ENCODE results near the gene AGBL1. TPM values are rescaled to one million over a fixed set of nuclear protein-coding genes. Genes with fewer than 3 reads are reported as not detected.

Gene AGBL1
- total and polyA plus RNA-seq, 3 experiments from 2014 or later: not detected

GRCh38 chr15:86135041-86135440 is 55.4 kb downstream of the AGBL1 start:
- Histone ChIP-seq H3K4me1 (ENCODE audit: insufficient read depth, low read length) (no peaks in the 10 kb centered on the region), H3K4me3 (ENCODE audit: low read length) (no peak overlapping the region), H3K27ac (ENCODE audit: low read depth, low read length) (no peak overlapping the region), H3K9me3 (ENCODE audit: low read length) (no peaks in the 10 kb centered on the region), H3K36me3 (ENCODE audit: insufficient read depth, low read length) (no peaks in the 10 kb centered on the region), H3K27me3 (ENCODE audit: insufficient read depth, low read length, poor library complexity, severe bottlenecking) (no peaks in the 10 kb centered on the region)
- H3K4me1 Mint-ChIP-seq: no peaks in the 10 kb centered on the region
- ChIA-PET POLR2A (no interaction called here), CTCF (no interaction called here)
- H3K4me3 Mint-ChIP-seq: no peak overlapping the region
- H3K27ac Mint-ChIP-seq: no peak overlapping the region
- H3K9me3 Mint-ChIP-seq: peaks cover 0 to 1% (median 0%) of the 10 kb centered on the region in 5 donors
- no peaks in the 10 kb centered on the region for H3K36me3 Mint-ChIP-seq
- H3K27me3 Mint-ChIP-seq: no peaks in the 10 kb centered on the region
- no peak for DNase-seq

DNA sequence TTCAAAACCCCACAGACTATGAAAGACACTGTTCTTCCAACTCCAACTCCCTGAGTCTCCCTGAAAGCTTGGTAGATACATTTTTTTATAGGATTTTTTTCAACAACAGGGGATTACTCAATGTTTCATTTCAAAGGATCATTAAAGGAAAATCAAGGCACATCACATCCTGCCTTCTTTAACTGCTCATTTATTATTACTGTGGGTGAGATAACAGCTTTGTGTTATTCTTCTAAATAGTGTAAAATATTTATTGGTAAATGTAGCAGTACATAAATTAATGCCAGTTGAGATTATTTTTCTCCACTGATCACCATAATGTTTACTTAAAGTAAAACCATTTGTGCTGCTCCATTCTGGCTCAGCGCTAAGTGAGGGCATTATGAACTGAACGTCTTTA is 57.2 kb downstream of the AGBL1 start:
- Mint-ChIP-seq H3K27me3 (peaks cover 4 to 6% of the 10 kb centered on the region in 2 donors), H3K36me3 (no peaks in the 10 kb centered on the region), H3K9me3 (peaks cover 0 to 1% (median 0%) of the 10 kb centered on the region in 5 donors), H3K4me3 (no peak overlapping the region), H3K27ac (no peak overlapping the region), H3K4me1 (no peaks in the 10 kb centered on the region)
- no peaks in the 10 kb centered on the region for H3K4me1 ChIP-seq (ENCODE audit: insufficient read depth, low read length)
- no peak for DNase-seq
- no peaks in the 10 kb centered on the region for H3K9me3 ChIP-seq (ENCODE audit: low read length)
- H3K27ac ChIP-seq (ENCODE audit: low read depth, low read length): no peak overlapping the region
- no peaks in the 10 kb centered on the region for H3K27me3 ChIP-seq (ENCODE audit: insufficient read depth, low read length, poor library complexity, severe bottlenecking)
- CTCF ChIA-PET: no interaction called here
- no peak overlapping the region for H3K4me3 ChIP-seq (ENCODE audit: low read length)
- POLR2A ChIA-PET: no interaction called here
- H3K36me3 ChIP-seq (ENCODE audit: insufficient read depth, low read length): no peaks in the 10 kb centered on the region

DNA sequence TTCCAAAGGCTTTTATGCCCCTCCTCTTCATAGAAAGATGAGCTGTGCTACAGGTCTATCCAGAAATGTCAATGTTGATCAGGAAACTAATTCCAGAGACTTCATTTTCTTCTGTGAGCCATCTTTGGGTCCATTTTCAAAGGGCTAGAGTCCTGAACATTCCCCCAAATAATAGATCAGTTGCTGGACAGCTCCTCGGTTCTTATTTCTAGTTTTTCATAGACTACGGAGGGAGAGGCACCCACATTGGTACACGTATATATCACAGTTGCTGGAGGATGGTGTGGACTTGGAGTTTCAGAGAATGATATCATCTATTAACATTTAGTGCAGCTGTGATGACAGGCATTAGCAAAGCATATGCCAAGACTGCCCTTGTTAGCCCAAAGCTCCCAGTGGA is 59.1 kb downstream of the AGBL1 start:
- POLR2A ChIA-PET: no interaction called here
- Mint-ChIP-seq H3K36me3 (no peaks in the 10 kb centered on the region), H3K9me3 (peaks cover 0 to 1% (median 0%) of the 10 kb centered on the region in 5 donors), H3K27me3 (peaks cover 5 to 23% of the 10 kb centered on the region in 2 donors), H3K4me1 (no peaks in the 10 kb centered on the region), H3K4me3 (no peak overlapping the region), H3K27ac (no peak overlapping the region)
- Histone ChIP-seq H3K36me3 (ENCODE audit: insufficient read depth, low read length) (no peaks in the 10 kb centered on the region), H3K9me3 (ENCODE audit: low read length) (no peaks in the 10 kb centered on the region), H3K27me3 (ENCODE audit: insufficient read depth, low read length, poor library complexity, severe bottlenecking) (no peaks in the 10 kb centered on the region), H3K27ac (ENCODE audit: low read depth, low read length) (no peak overlapping the region), H3K4me1 (ENCODE audit: insufficient read depth, low read length) (no peaks in the 10 kb centered on the region), H3K4me3 (ENCODE audit: low read length) (no peak overlapping the region)
- CTCF ChIA-PET: no interaction called here
- DNase-seq: no peak

- Histone ChIP-seq H3K9me3 (ENCODE audit: low read length) (no peaks in the 10 kb centered on the region), H3K4me3 (ENCODE audit: low read length) (no peak overlapping the region), H3K27ac (ENCODE audit: low read depth, low read length) (no peak overlapping the region), H3K27me3 (ENCODE audit: insufficient read depth, low read length, poor library complexity, severe bottlenecking) (no peaks in the 10 kb centered on the region), H3K4me1 (ENCODE audit: insufficient read depth, low read length) (no peaks in the 10 kb centered on the region), H3K36me3 (ENCODE audit: insufficient read depth, low read length) (no peaks in the 10 kb centered on the region)
- CTCF ChIA-PET: no interaction called here
- peaks cover 5 to 27% of the 10 kb centered on the region in 2 donors for H3K27me3 Mint-ChIP-seq
- no peaks in the 10 kb centered on the region for H3K36me3 Mint-ChIP-seq
- peaks cover 0 to 3% (median 2%) of the 10 kb centered on the region in 5 donors for H3K9me3 Mint-ChIP-seq
- no peak overlapping the region for H3K27ac Mint-ChIP-seq
- POLR2A ChIA-PET: no interaction called here
- no peak for DNase-seq
- H3K4me1 Mint-ChIP-seq: no peaks in the 10 kb centered on the region
- H3K4me3 Mint-ChIP-seq: no peak overlapping the region
Measured at GRCh38 chr15:86139828-86140227, 60.2 kb downstream of the AGBL1 start.

- H3K9me3 Mint-ChIP-seq: peaks cover 5 to 26% (median 18%) of the 10 kb centered on the region in 5 donors
- no peaks in the 10 kb centered on the region for H3K9me3 ChIP-seq (ENCODE audit: low read length)
- no peak overlapping the region for H3K4me3 Mint-ChIP-seq
- no peaks in the 10 kb centered on the region for H3K4me1 Mint-ChIP-seq
- POLR2A ChIA-PET: no interaction called here
- H3K4me3 ChIP-seq (ENCODE audit: low read length): no peak overlapping the region
- H3K36me3 Mint-ChIP-seq: no peaks in the 10 kb centered on the region
- no peak overlapping the region for H3K27ac Mint-ChIP-seq
- CTCF ChIA-PET: no interaction called here
- peaks cover 0 to 6% of the 10 kb centered on the region in 2 donors for H3K27me3 Mint-ChIP-seq
- H3K36me3 ChIP-seq (ENCODE audit: insufficient read depth, low read length): no peaks in the 10 kb centered on the region
- no peak for DNase-seq
- no peaks in the 10 kb centered on the region for H3K27me3 ChIP-seq (ENCODE audit: insufficient read depth, low read length, poor library complexity, severe bottlenecking)
- no peaks in the 10 kb centered on the region for H3K4me1 ChIP-seq (ENCODE audit: insufficient read depth, low read length)
- no peak overlapping the region for H3K27ac ChIP-seq (ENCODE audit: low read depth, low read length)
Measured at GRCh38 chr15:86154705-86155104, 75.0 kb downstream of the AGBL1 start.

DNA sequence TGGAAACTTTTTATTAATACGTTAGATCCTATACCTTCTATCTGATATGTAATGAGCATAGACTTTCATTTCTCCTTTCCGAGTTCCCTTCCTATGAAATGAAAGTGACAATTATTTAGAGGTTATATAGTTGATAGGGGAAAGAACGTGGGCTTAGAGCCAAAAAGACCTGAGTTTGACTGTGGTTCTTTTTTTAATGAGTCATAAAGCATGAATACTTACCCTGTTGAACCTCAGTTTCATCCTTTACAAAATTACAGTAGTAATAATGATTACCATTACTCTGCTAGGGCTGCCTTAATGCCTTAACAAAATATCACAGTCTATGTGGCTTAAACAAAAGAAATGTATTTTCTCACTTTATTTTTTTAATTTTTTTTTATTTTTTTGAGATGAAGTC is 75.9 kb downstream of the AGBL1 start:
- Histone ChIP-seq H3K36me3 (ENCODE audit: insufficient read depth, low read length) (no peaks in the 10 kb centered on the region), H3K4me3 (ENCODE audit: low read length) (no peak overlapping the region), H3K27ac (ENCODE audit: low read depth, low read length) (no peak overlapping the region), H3K4me1 (ENCODE audit: insufficient read depth, low read length) (no peaks in the 10 kb centered on the region), H3K27me3 (ENCODE audit: insufficient read depth, low read length, poor library complexity, severe bottlenecking) (no peaks in the 10 kb centered on the region), H3K9me3 (ENCODE audit: low read length) (no peaks in the 10 kb centered on the region)
- no peak overlapping the region for H3K27ac Mint-ChIP-seq
- POLR2A ChIA-PET: no interaction called here
- H3K4me1 Mint-ChIP-seq: no peaks in the 10 kb centered on the region
- CTCF ChIA-PET: no interaction called here
- H3K9me3 Mint-ChIP-seq: peaks cover 3 to 18% (median 10%) of the 10 kb centered on the region in 5 donors
- H3K4me3 Mint-ChIP-seq: no peak overlapping the region
- DNase-seq: no peak
- H3K36me3 Mint-ChIP-seq: no peaks in the 10 kb centered on the region
- peaks cover 0 to 7% of the 10 kb centered on the region in 2 donors for H3K27me3 Mint-ChIP-seq

DNA sequence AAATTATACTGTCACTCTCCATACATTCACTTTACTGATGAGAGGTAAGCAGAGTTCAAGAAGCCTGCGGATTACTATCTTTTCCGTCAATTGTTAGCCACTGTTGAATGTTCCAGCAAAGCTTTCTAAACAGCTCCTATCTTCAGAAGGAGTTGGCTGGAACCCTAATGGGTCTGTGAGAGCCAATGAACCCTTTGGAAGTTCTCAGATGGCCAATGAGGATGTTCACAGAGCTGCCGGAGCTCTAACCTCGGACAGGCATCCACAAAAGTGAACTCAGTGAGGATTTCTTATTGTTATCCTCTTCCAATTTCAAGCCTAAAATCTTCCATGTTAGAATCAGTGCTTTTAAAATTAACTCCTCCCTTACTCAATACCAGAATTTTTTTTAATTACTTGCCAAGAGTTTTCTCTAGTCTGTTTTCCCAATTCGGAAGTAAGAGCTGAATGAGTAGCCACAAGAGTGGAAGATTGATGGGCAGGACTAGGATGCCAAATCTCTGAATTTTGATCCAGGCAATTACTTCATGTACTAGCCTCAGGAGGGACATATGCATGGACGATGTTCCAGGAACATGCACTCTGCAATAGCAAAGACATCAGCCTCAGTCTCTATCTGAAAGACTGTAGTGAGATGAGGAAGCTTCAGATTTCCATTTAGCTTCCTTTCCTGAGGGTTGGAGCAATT is 78.1 kb downstream of the AGBL1 start:
- H3K27ac ChIP-seq (ENCODE audit: low read depth, low read length): no peak overlapping the region
- peaks cover 2 to 3% of the 10 kb centered on the region in 2 donors for H3K27me3 Mint-ChIP-seq
- peaks cover 0 to 8% (median 2%) of the 10 kb centered on the region in 5 donors for H3K9me3 Mint-ChIP-seq
- no peaks in the 10 kb centered on the region for H3K36me3 ChIP-seq (ENCODE audit: insufficient read depth, low read length)
- H3K4me3 Mint-ChIP-seq: no peak overlapping the region
- no peak for DNase-seq
- ChIA-PET POLR2A (no interaction called here), CTCF (no interaction called here)
- H3K4me1 Mint-ChIP-seq: no peaks in the 10 kb centered on the region
- no peak overlapping the region for H3K27ac Mint-ChIP-seq
- no peaks in the 10 kb centered on the region for H3K9me3 ChIP-seq (ENCODE audit: low read length)
- H3K27me3 ChIP-seq (ENCODE audit: insufficient read depth, low read length, poor library complexity, severe bottlenecking): no peaks in the 10 kb centered on the region
- H3K4me3 ChIP-seq (ENCODE audit: low read length): no peak overlapping the region
- no peaks in the 10 kb centered on the region for H3K36me3 Mint-ChIP-seq
- H3K4me1 ChIP-seq (ENCODE audit: insufficient read depth, low read length): no peaks in the 10 kb centered on the region

GRCh38 chr15:86159468-86159867 is 79.8 kb downstream of the AGBL1 start:
- H3K36me3 ChIP-seq (ENCODE audit: insufficient read depth, low read length): no peaks in the 10 kb centered on the region
- CTCF ChIA-PET: no interaction called here
- no peaks in the 10 kb centered on the region for H3K4me1 Mint-ChIP-seq
- no peak overlapping the region for H3K27ac Mint-ChIP-seq
- no peak overlapping the region for H3K27ac ChIP-seq (ENCODE audit: low read depth, low read length)
- no peaks in the 10 kb centered on the region for H3K4me1 ChIP-seq (ENCODE audit: insufficient read depth, low read length)
- H3K36me3 Mint-ChIP-seq: no peaks in the 10 kb centered on the region
- H3K27me3 Mint-ChIP-seq: peaks cover 3 to 4% of the 10 kb centered on the region in 2 donors
- no peak overlapping the region for H3K4me3 Mint-ChIP-seq
- no peak for DNase-seq
- H3K4me3 ChIP-seq (ENCODE audit: low read length): no peak overlapping the region
- POLR2A ChIA-PET: no interaction called here
- H3K9me3 ChIP-seq (ENCODE audit: low read length): no peaks in the 10 kb centered on the region
- H3K9me3 Mint-ChIP-seq: peaks cover 0 to 5% (median 0%) of the 10 kb centered on the region in 5 donors
- H3K27me3 ChIP-seq (ENCODE audit: insufficient read depth, low read length, poor library complexity, severe bottlenecking): no peaks in the 10 kb centered on the region

Measured in CD8-positive, alpha-beta memory T cell (primary cell).